HG03139 (cell line): ENCODE measurements around the gene RHOBTB3.

Source experiments
- ATAC-seq: cut with Tn5 transposase; IDR thresholded peaks from one replicate; pipeline ENCODE4 v1.9.1; 2021; ENCODE audit not compliant: unreplicated experiment

RHOBTB3 gene

GRCh38 chr5:95837492-95837891 lies 106.4 kb downstream of the RHOBTB3 start:
- ATAC-seq, result no peak

GRCh38 chr5:95838001-95838520 lies 106.9 kb downstream of the RHOBTB3 start:
- ATAC-seq, result no peak

- no peak for ATAC-seq
Observed at GRCh38 chr5:95838556-95838955, 107.4 kb downstream of the RHOBTB3 start.

GRCh38 chr5:95839658-95840057 lies 108.5 kb downstream of the RHOBTB3 start:
- no peak for ATAC-seq

DNA sequence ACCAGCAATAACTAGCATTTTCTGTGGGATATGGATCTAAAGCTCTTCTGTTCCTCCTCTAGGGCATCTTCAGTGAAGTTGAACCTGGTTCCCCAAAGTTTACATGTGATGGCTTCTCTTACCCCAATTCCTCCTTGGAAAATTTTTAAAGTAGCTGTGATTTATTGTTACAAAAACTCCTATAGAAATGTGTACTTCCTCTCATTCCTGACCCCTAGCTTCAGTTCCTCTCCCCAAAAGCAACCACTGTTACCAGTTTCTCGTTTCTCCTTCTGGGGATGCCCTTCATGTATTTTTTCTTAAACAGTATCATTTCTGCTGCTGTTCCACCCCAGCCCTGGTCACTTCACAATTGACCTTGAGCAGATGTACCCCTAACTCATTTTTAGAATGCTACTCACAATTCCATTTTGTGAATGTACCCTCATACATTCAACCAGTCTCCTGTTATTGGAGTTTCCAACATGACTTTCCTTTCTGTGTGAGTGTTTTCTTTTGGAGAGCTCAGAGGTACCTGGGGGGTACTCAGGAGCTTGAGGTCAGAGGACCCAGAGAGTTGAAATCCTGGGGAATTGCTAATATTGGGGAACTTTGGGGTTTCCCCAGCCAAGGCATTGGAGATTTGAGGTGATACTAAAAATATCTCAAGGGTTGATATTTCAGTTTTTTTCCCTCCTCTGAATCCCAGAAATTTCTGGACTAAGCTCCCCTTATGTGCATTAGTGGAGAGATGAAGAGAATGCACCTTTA lies 110.0 kb downstream of the RHOBTB3 start:
- ATAC-seq, result no peak

GRCh38 chr5:95841914-95842812 lies 111.0 kb downstream of the RHOBTB3 start:
- ATAC-seq, result no peak

DNA sequence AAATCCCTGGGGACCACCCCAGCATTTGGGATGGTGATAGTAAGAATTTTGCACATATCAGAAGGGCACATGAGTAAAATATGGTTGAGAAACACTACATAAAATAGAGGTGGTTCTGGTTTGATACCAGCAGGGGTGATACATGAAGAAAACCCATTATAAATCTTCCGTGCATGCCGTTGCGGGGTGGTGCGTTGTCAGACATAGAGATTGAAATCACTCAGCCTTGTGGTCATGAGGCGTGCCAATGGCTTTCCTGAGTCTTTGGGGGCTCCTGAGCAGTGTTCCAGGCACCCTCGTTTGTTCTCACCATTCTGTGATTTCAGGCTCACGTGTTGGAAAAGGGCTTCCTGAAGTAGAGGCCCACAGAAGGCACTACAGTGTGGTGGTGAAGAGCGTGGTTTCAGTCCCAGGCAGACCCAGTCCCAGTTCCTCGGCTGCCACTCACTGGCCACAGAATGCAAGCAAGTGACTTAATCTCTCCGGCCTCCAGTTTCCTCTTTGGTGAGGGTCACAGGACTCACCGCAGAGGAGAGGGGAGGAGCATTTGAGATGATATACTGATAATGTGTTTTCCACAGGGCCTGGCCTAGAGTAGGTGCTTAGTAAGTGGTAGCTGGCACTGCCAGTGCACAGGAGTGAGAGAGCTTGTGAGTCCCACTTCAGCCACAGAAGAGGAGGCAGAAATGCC lies 111.9 kb downstream of the RHOBTB3 start:
- peak; percentile 85 for ATAC-seq

- no peak for ATAC-seq
Observed at GRCh38 chr5:95843733-95844223, 112.6 kb downstream of the RHOBTB3 start.

DNA sequence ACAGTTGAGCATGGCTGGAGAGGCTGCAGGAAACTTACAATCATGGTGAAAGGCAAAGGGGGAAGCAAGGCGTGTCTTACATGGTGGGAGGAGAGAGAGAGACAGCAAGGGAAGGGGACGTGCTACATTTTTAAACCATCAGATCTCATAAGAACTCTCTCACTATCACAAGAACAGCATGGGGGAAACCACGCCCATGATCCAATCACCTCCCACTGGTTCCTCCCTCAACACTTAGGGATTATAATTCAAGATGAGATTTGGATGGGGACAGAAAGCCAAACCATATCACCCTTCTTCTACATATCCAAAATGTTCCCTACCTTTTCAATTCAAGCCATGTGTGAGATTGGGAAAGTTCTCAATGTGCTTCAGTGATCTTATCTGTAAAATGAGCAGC lies 114.3 kb downstream of the RHOBTB3 start:
- no peak for ATAC-seq
